Left renal cortex interstitium (tissue), 4 donors: ENCODE data around the gene BCAM. TPM values are rescaled to one million over a fixed set of nuclear protein-coding genes. Genes with fewer than 3 reads are reported as not detected.
"Not testable (repeated sequence)": the region's sequence is repeated elsewhere in the genome, so short reads cannot be mapped to it uniquely, and the experiment has no call there.

ENCODE experiments used
- DNase-seq, 4 donors: peaks; one replicate each; pipeline ENCODE4 v3.0.0-alpha.2; 2013; ENCODE audit warnings: low read depth in 4 of 4, low spot score in 2 of 4, missing footprints in 1 of 4
- polyA plus RNA-seq, 4 donors: library from polyadenylated mRNA; unstranded; fragments of 120-200 nt; gene quantifications; one replicate each; pipeline ENCODE4 v1.2.1, GENCODE V29; 2013; ENCODE audit not compliant: insufficient read length in 4 of 4

Gene BCAM
- polyA plus RNA-seq, 4 donors = 409 to 745 (median 689) TPM

DNA sequence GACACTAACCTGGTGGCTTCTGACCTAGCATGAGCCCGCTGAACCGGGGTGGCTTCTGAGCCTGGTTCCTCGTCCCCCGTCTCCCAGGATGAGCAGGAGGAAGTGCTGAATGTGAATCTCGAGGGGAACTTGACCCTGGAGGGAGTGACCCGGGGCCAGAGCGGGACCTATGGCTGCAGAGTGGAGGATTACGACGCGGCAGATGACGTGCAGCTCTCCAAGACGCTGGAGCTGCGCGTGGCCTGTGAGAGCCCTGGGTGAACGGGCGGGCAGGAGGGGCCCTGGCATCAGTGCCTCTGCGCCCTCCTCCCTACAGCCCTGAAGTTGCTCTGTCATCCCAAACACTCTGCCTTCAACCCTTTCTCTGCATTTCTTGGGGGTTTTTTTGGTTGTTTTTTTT lies 5.6 kb downstream of the BCAM start:
- DNase-seq = no peak

- DNase-seq = no peak
Observed at GRCh38 chr19:44816301-44816700, 7.4 kb downstream of the BCAM start.

- no peak for DNase-seq
Observed at GRCh38 chr19:44817725-44818465, 9.0 kb downstream of the BCAM start.

GRCh38 chr19:44818466-44819031 lies 9.6 kb downstream of the BCAM start:
- no peak for DNase-seq

DNA sequence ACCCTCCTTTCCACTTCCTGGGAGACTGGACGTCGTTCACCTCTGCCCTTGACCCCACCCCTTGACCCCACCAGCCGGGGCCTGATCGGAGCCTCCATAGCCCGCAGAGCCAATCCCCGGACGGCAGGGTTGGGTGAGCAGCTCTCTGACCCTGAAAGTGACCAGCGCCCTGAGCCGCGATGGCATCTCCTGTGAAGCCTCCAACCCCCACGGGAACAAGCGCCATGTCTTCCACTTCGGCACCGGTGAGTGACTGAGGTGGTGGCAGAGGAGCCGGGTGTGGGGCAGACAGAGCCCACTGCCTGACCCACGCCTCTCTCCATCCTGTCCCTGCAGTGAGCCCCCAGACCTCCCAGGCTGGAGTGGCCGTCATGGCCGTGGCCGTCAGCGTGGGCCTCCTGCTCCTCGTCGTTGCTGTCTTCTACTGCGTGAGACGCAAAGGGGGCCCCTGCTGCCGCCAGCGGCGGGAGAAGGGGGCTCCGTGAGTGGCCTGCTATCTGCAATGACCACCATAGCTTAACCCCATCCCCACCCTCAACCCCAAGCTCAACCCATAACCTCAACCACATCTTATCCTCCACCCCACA lies 10.4 kb downstream of the BCAM start:
- DNase-seq = no peak

DNA sequence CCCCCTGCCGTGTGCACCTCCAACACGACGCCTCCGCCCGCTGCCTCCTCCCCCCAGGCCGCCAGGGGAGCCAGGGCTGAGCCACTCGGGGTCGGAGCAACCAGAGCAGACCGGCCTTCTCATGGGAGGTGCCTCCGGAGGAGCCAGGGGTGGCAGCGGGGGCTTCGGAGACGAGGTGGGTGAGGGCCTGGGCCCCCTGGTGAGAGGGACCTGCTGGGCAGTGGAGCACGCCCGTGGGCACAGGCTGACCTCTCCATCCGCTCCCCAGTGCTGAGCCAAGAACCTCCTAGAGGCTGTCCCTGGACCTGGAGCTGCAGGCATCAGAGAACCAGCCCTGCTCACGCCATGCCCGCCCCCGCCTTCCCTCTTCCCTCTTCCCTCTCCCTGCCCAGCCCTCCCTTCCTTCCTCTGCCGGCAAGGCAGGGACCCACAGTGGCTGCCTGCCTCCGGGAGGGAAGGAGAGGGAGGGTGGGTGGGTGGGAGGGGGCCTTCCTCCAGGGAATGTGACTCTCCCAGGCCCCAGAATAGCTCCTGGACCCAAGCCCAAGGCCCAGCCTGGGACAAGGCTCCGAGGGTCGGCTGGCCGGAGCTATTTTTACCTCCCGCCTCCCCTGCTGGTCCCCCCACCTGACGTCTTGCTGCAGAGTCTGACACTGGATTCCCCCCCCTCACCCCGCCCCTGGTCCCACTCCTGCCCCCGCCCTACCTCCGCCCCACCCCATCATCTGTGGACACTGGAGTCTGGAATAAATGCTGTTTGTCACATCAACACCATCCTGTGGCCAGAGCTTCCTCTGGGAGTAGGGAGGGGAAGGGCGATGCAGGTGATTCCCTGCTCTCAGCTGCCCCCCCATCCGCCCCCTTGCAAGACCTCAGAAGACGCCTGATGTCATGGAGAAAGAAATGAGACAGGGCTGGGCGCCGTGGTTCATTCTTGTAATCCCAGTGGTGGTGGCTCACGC lies 12.0 kb downstream of the BCAM start:
- no peak for DNase-seq

- no peak for DNase-seq
Observed at GRCh38 chr19:44822177-44822576, 13.3 kb downstream of the BCAM start.

DNA sequence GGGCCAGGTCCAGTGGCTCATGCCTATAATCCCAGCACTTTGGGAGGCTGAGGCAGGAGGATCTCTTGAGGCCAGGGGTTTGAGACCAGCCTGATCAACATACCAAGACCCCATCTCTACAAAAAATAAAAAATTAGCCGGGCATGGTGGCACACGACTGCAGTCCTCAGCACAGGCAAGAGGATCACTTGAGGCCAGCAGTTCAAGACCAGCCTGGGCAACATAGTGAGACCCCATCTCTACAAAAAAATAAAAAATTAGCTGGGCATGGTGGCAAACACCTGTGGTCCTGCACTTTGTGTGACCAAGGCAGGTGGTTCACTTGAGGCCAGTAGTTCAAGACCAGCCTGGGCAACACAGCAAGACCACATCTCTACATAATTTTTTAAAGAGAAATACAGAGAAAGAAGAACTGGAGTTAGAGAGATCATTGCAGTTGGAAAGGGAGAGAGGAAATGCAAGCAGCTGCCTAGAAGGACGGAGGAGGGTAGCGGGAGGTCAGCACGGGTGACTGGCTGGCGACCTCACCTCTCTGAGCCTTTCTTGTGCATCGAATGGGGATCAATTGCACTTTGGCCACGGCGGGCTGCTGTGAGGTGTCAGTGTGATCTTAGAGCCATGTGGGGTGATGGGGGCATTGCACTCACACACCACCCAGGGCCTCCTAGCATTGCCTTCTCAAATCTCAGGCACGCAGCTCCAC lies 13.9 kb downstream of the BCAM start:
- no peak for DNase-seq

- no peak for DNase-seq
Observed at GRCh38 chr19:44823373-44823698, 14.4 kb downstream of the BCAM start.

GRCh38 chr19:44824761-44825160 lies 15.9 kb downstream of the BCAM start:
- DNase-seq = no peak

DNA sequence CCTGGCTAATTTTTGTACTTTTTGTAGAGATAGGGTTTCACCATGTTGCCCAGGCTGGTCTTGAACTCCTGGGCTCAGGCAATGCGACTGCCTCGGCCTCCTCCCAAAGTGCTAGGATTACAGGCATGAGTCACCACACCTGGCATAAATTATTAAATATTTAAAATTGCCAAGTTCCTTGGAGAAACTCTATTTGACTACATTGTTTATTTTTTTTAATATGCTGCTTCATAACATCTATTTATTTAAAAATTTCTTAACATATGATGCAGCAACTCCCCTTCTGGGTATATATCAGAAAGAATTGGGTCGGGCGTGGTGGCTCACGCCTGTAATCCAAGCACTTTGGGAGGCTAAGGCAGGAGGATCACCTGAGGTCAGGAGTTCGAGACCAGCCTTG lies 24.0 kb downstream of the BCAM start:
- not testable (repeated sequence) for DNase-seq

GRCh38 chr19:44834399-44834798 lies 25.5 kb downstream of the BCAM start:
- not testable (repeated sequence) for DNase-seq

DNA sequence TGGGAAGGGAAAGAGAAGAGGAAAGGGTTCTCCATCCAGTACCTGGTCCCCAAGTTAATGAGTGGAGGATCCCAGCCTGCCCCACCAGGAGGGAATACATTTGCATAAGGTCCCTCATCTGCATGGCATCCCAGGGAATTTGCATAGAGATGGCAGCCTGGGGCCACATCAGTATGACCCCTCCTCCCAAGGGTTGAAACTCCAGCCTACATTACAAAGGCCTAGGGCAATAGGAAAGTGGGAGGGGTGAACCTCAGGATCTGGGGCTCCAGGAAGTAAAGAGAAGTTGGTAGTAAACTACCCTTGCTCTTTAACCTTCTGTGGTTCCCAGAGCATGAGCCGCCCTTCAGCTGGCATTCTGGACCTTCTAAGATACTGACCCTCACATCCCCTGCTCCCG lies 30.4 kb downstream of the BCAM start:
- no peak for DNase-seq

DNA sequence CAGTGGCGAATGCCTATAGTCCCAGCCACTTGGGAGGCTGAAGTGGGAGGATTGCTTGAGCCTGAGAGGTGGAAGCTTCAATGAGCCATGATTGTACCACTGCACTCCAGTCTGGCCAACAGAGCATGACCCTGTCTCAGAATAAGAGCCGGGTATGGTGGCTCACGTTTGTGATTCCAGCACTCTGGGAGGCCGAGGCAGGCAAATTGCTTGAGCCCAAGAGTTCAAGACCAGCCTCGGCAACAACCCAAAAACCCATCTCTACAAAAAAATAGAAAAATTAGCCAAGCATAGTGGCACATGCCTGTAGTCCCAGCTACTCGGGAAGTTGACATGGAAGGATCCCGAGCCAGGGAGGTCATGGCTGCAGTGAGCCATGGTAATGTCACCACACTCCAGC lies 31.9 kb downstream of the BCAM start:
- DNase-seq = no peak

- no peak for DNase-seq
Observed at GRCh38 chr19:44841231-44841630, 32.3 kb downstream of the BCAM start.

- DNase-seq = no peak
Observed at GRCh38 chr19:44845286-44845611, 36.3 kb downstream of the BCAM start.

DNA sequence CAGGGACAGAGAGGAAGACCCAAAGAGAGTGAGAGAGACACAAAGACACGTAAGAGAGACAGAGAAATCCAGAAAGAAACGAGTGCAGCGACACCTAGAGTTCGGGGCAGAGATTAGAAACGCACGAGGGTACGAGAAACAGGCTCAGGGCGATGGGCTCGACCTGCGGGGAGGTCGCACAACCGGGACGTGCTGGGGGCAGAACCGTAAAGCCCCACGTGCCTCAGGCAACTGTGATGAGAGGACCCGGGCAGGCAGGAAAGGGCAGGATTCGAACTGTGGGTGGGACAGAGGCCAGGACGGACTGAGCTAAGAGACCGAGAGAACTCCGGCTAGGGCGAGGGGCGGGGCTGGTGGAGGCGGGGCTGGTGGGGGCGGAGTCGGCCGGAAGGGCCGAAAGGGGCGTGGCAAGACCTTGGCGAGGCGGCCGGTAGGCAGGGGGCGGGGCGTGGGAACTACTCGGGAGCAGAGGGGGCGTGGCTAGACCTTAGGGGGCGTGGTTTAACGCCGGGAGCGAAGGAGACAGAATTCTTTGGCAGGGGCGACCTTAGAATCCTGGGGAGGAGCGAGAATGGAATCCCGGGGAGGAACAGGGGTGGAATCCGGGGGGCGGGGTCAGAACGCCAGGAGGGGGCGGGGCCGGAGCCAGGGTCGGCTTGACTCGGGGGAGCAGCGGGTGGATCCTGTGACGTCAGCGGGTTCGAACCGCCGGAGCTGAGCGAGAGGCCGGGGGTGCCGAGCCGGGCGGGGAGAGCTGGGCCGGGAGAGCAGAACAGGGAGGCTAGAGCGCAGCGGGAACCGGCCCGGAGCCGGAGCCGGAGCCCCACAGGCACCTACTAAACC lies 36.9 kb downstream of the BCAM start, which contains the start of gene NECTIN2:
Gene NECTIN2, plus strand, starts transcription at position 686 of the 843 bp plus-strand sequence. CDS start 229 bp downstream, outside the sequence.
- DNase-seq = peak; percentile 93 to 98 (median 97)

DNA sequence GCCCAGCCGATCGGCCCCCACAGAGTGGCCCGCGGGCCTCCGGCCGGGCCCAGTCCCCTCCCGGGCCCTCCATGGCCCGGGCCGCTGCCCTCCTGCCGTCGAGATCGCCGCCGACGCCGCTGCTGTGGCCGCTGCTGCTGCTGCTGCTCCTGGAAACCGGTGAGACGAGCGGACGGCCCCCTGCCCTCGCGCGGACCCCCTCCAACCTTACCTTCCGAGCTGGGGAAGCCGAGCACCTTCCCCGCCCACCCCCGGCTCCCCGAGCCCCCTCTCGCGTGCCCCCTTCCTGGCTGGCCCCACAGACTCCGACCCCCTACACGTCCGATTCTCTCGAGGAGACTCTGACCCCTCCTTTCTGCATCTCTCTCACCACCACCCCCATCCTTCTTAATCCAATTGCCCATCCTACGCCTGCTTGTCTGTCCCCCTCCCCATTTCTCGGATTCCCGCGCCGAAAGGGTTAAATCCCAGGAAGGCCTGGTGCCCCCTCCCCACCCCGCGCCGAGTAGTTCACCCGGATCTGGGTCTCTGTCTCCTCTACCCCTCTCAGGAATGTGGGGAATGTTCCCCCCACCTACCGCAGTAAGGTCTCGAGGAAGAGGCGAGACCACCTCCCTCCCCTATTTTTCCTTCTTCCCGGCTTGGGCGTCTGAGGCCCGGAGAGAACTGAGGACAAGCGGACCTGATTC lies 37.7 kb downstream of the BCAM start:
- DNase-seq = peak in 2 of 4 donors; percentile 52 to 56
